Tibial nerve (tissue), 4 donors: ENCODE results near the gene STAB1.

ENCODE experiments used
- CTCF ChIP-seq, 5 experiments: fragments of 200-600 bp in 3 of 5; fragments of 450-650 bp in 2 of 5; sonication (generic) in 3 of 5; IDR thresholded peaks; one replicate each; pipeline ENCODE4 v1.5.1; 2016 to 2019; ENCODE audit warnings: antibody characterized with exemption in 5 of 5, mild to moderate bottlenecking in 3 of 5, moderate library complexity in 2 of 5
- EP300 ChIP-seq, 2 donors: sonication (generic); formaldehyde crosslinking; IDR thresholded peaks; one replicate each; pipeline ENCODE4 v1.6.1; 2017; ENCODE audit warnings: antibody characterized with exemption in 2 of 2, mild to moderate bottlenecking in 1 of 2
- POLR2A ChIP-seq, 2 donors: fragments of 450-650 bp; IDR thresholded peaks; one replicate each; pipeline ENCODE4 v1.6.1; 2017; ENCODE audit warnings: antibody characterized with exemption in 2 of 2, mild to moderate bottlenecking in 2 of 2, moderate library complexity in 2 of 2

GRCh38 chr3:52520141-52520667, 25.1 kb downstream of the STAB1 start:
- no peak for TF ChIP-seq CTCF (IDR thresholded peaks at IDR 0.05)
- TF ChIP-seq POLR2A (IDR thresholded peaks at IDR 0.05): no peak
- TF ChIP-seq EP300 (IDR thresholded peaks at IDR 0.05): no peak
